WTC11 (cell line): Measurements from ENCODE around the gene ZNF423. TPM values are rescaled to one million over a fixed set of nuclear protein-coding genes. Genes with fewer than 3 reads are reported as not detected.

Experiments used
- ATF6 ChIP-seq: sonication (generic); formaldehyde crosslinking; IDR thresholded peaks from 2 replicates; pipeline ENCODE4 v1.8.1; 2023; ENCODE audit warnings: mild to moderate bottlenecking, missing genetic modification reagents
- CBFB ChIP-seq: sonication (generic); formaldehyde crosslinking; IDR thresholded peaks from 2 replicates; pipeline ENCODE4 v1.8.1; 2022; ENCODE audit warnings: mild to moderate bottlenecking, low read depth, missing genetic modification reagents
- CTCF ChIP-seq: fragments of 200-600 bp; IDR thresholded peaks from 2 replicates; pipeline ENCODE4 v1.8.0; 2022; ENCODE audit warnings: antibody characterized with exemption
- IRF1 ChIP-seq: sonication (generic); formaldehyde crosslinking; IDR thresholded peaks from 2 replicates; pipeline ENCODE4 v1.8.0; 2023; ENCODE audit warnings: missing genetic modification reagents
- JUN ChIP-seq: sonication (generic); formaldehyde crosslinking; IDR thresholded peaks from 2 replicates; pipeline ENCODE4 v1.8.0; 2023; ENCODE audit warnings: mild to moderate bottlenecking, missing genetic modification reagents
- MLX ChIP-seq: sonication (generic); formaldehyde crosslinking; IDR thresholded peaks from 2 replicates; pipeline ENCODE4 v1.8.1; 2023; ENCODE audit warnings: mild to moderate bottlenecking, missing genetic modification reagents, moderate library complexity
- NR3C1 ChIP-seq: sonication (generic); formaldehyde crosslinking; conservative IDR thresholded peaks from 2 replicates; pipeline ENCODE4 v1.8.1; 2023; ENCODE audit warnings: low read depth, mild to moderate bottlenecking, missing genetic modification reagents
- RELA ChIP-seq: sonication (generic); formaldehyde crosslinking; IDR thresholded peaks from 2 replicates; pipeline ENCODE4 v1.8.1; 2022; ENCODE audit warnings: missing genetic modification reagents, mild to moderate bottlenecking, borderline replicate concordance
- RORB ChIP-seq: fragments of 250-450 bp; sonication (Bioruptor Pico); IDR thresholded peaks from 2 replicates; pipeline ENCODE4 v1.9.0; 2021; ENCODE audit warnings: mild to moderate bottlenecking
- SP1 ChIP-seq: sonication (generic); formaldehyde crosslinking; conservative IDR thresholded peaks from 2 replicates; pipeline ENCODE4 v1.8.1; 2022; ENCODE audit warnings: missing genetic modification reagents
- total RNA-seq: library from RNA; stranded (reverse); gene quantifications from 3 replicates; pipeline ENCODE4 v1.2.3, GENCODE V29; 2021
- TF ChIP-seq, protein P1 (sequence below): sonication (generic); formaldehyde crosslinking; IDR thresholded peaks from 2 replicates; pipeline ENCODE4 v1.8.0; 2022; ENCODE audit warnings: missing genetic modification reagents
- TF ChIP-seq, protein P2 (sequence below): sonication (generic); formaldehyde crosslinking; IDR thresholded peaks from 2 replicates; pipeline ENCODE4 v1.8.0; 2023; ENCODE audit warnings: missing genetic modification reagents, mild to moderate bottlenecking, borderline replicate concordance

The ZNF423 gene
- total RNA-seq, 1 experiment from 2014 or later = 38.8 TPM

GRCh38 chr16:49883076-49884014 lies 27.4 kb upstream of the ZNF423 start (continued):
- TF ChIP-seq CTCF = no peak
- TF ChIP-seq MLX = no peak
- TF ChIP-seq, protein P1, sequence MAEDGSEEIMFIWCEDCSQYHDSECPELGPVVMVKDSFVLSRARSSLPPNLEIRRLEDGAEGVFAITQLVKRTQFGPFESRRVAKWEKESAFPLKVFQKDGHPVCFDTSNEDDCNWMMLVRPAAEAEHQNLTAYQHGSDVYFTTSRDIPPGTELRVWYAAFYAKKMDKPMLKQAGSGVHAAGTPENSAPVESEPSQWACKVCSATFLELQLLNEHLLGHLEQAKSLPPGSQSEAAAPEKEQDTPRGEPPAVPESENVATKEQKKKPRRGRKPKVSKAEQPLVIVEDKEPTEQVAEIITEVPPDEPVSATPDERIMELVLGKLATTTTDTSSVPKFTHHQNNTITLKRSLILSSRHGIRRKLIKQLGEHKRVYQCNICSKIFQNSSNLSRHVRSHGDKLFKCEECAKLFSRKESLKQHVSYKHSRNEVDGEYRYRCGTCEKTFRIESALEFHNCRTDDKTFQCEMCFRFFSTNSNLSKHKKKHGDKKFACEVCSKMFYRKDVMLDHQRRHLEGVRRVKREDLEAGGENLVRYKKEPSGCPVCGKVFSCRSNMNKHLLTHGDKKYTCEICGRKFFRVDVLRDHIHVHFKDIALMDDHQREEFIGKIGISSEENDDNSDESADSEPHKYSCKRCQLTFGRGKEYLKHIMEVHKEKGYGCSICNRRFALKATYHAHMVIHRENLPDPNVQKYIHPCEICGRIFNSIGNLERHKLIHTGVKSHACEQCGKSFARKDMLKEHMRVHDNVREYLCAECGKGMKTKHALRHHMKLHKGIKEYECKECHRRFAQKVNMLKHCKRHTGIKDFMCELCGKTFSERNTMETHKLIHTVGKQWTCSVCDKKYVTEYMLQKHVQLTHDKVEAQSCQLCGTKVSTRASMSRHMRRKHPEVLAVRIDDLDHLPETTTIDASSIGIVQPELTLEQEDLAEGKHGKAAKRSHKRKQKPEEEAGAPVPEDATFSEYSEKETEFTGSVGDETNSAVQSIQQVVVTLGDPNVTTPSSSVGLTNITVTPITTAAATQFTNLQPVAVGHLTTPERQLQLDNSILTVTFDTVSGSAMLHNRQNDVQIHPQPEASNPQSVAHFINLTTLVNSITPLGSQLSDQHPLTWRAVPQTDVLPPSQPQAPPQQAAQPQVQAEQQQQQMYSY = no peak
- TF ChIP-seq JUN (CRISPR knock-in tag) = no peak
- TF ChIP-seq NR3C1 (CRISPR knock-in tag) = no peak
- TF ChIP-seq ATF6 = no peak
- TF ChIP-seq IRF1 (CRISPR knock-in tag) = no peak
- no peak for TF ChIP-seq SP1 (CRISPR knock-in tag)
- no peak for TF ChIP-seq RORB (CRISPR knock-in tag)
- no peak for TF ChIP-seq CBFB (CRISPR knock-in tag)
- TF ChIP-seq, protein P2, sequence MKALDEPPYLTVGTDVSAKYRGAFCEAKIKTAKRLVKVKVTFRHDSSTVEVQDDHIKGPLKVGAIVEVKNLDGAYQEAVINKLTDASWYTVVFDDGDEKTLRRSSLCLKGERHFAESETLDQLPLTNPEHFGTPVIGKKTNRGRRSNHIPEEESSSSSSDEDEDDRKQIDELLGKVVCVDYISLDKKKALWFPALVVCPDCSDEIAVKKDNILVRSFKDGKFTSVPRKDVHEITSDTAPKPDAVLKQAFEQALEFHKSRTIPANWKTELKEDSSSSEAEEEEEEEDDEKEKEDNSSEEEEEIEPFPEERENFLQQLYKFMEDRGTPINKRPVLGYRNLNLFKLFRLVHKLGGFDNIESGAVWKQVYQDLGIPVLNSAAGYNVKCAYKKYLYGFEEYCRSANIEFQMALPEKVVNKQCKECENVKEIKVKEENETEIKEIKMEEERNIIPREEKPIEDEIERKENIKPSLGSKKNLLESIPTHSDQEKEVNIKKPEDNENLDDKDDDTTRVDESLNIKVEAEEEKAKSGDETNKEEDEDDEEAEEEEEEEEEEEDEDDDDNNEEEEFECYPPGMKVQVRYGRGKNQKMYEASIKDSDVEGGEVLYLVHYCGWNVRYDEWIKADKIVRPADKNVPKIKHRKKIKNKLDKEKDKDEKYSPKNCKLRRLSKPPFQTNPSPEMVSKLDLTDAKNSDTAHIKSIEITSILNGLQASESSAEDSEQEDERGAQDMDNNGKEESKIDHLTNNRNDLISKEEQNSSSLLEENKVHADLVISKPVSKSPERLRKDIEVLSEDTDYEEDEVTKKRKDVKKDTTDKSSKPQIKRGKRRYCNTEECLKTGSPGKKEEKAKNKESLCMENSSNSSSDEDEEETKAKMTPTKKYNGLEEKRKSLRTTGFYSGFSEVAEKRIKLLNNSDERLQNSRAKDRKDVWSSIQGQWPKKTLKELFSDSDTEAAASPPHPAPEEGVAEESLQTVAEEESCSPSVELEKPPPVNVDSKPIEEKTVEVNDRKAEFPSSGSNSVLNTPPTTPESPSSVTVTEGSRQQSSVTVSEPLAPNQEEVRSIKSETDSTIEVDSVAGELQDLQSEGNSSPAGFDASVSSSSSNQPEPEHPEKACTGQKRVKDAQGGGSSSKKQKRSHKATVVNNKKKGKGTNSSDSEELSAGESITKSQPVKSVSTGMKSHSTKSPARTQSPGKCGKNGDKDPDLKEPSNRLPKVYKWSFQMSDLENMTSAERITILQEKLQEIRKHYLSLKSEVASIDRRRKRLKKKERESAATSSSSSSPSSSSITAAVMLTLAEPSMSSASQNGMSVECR = no peak
- TF ChIP-seq RELA = no peak
